K562 (cell line): Measurements from ENCODE around the gene L3MBTL3. TPM values are rescaled to one million over a fixed set of nuclear protein-coding genes. Genes with fewer than 3 reads are reported as not detected.

ENCODE experiments used
- NCOA2 ChIP-seq, 2 experiments: fragments of 450-650 bp; IDR thresholded peaks; 2 replicates each; pipeline ENCODE4 v1.6.1; 2018; ENCODE audit warnings: mild to moderate bottlenecking in 2 of 2, moderate library complexity in 1 of 2; ENCODE audit not compliant: partially characterized antibody in 2 of 2
- POLR2B ChIP-seq: fragments of 450-650 bp; IDR thresholded peaks from 2 replicates; pipeline ENCODE4 v1.6.1; 2018; ENCODE audit warnings: low read depth; ENCODE audit not compliant: partially characterized antibody
- SREBF2 ChIP-seq: sonication (generic); formaldehyde crosslinking; IDR thresholded peaks from 2 replicates; pipeline ENCODE4 v1.4.0; 2020; ENCODE audit warnings: mild to moderate bottlenecking, missing genetic modification reagents
- SRSF1 ChIP-seq: fragments of 200-400 bp; formaldehyde crosslinking; IDR thresholded peaks from 2 replicates; pipeline ENCODE4 v1.6.1; 2017; ENCODE audit warnings: mild to moderate bottlenecking, low read depth, low read length, moderate library complexity
- TARDBP ChIP-seq: fragments of 450-650 bp; IDR thresholded peaks from 2 replicates; pipeline ENCODE4 v1.6.1; 2016
- ZNF584 ChIP-seq: fragments of 200-800 bp; sonication (Bioruptor generic); IDR thresholded peaks from 2 replicates; pipeline ENCODE4 v1.6.1; 2016; ENCODE audit warnings: low read depth, mild to moderate bottlenecking, missing genetic modification characterization, missing compliant biosample characterization
- polyA plus RNA-seq, 8 experiments: library from polyadenylated mRNA; depleted of rRNA in 4 of 8; stranded (reverse) in 5 of 8; unstranded in 3 of 8; fragments of >200 nt; fragmentation: Nextera tagmentation in 2 of 8; fragmentation: Illumina TruSeq in 1 of 8; extraction: Ambion mirVana in 2 of 8; extraction: Trizol in 1 of 8; gene quantifications; 2 replicates each; pipeline versions ENCODE4 v1.2.1 to v1.2.3, GENCODE V29; 2011 to 2014; ENCODE audit warnings: inconsistent platforms in 1 of 8, missing spikeins in 1 of 8
- total RNA-seq, 7 experiments: library from RNA; depleted of rRNA in 6 of 7; stranded (reverse); fragments of >200 nt in 6 of 7; fragmentation: Illumina TruSeq in 2 of 7; extraction: Trizol in 2 of 7; gene quantifications; 2 replicates each; pipeline versions ENCODE4 v1.2.1 to v1.2.3, GENCODE V29; 2011 to 2021; ENCODE audit warnings: low replicate concordance in 1 of 7
- TF ChIP-seq, protein P1 (sequence below): sonication (generic); formaldehyde crosslinking; IDR thresholded peaks from 2 replicates; pipeline ENCODE4 v1.8.0; 2023; ENCODE audit warnings: missing genetic modification reagents, mild to moderate bottlenecking, borderline replicate concordance
- TF ChIP-seq, protein P2 (sequence below), 2 experiments: IDR thresholded peaks in 1 of 2; conservative IDR thresholded peaks in 1 of 2; 2 replicates each; pipeline ENCODE4 v1.6.1; 2016; ENCODE audit warnings: low read depth in 2 of 2, mild to moderate bottlenecking in 1 of 2, missing compliant biosample characterization in 1 of 2, missing genetic modification characterization in 1 of 2, moderate library complexity in 1 of 2
- TF ChIP-seq, protein P3 (sequence below), 3 experiments: IDR thresholded peaks in 2 of 3; conservative IDR thresholded peaks in 1 of 3; 2 replicates each; pipeline ENCODE4 v1.5.1; 2011 to 2012; ENCODE audit warnings: low read length in 3 of 3, mild to moderate bottlenecking in 3 of 3, control low read depth in 2 of 3, improper control_type of control experiment in 1 of 3, inconsistent platforms in 1 of 3, low read depth in 1 of 3, mixed read lengths in 1 of 3, moderate library complexity in 1 of 3; ENCODE audit not compliant: insufficient read depth in 2 of 3
- TF ChIP-seq, protein P4 (sequence below): fragments of 450-650 bp; formaldehyde crosslinking; conservative IDR thresholded peaks from 2 replicates; pipeline ENCODE4 v1.4.0; 2022; ENCODE audit warnings: mild to moderate bottlenecking, missing genetic modification characterization

L3MBTL3 gene
- total and polyA plus RNA-seq, 9 of the 15 experiments (the other 6 are each of a cell fraction or from before 2014, with no cell fraction given): 0.83 to 6.9 (median 5.4) TPM

DNA sequence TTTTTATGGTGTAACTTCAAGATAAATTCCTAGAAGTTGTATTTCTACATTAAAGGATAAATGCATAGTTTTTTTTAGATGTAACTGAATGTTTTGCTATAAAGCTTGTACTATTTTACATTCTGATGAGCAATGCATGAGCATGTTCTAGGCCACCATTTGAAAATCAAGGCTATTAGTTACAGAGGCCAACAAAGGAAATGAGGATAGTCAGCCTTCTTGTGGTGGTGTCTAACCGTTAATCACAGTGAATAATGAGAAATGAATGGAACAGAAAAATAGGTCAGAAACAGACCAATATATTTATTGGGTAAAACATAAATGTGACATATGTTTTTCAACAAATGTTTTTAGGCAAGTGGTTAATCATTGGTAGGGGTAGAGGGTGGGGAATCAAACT lies 37.6 kb upstream of the L3MBTL3 start (continued):
- TF ChIP-seq, protein P1, sequence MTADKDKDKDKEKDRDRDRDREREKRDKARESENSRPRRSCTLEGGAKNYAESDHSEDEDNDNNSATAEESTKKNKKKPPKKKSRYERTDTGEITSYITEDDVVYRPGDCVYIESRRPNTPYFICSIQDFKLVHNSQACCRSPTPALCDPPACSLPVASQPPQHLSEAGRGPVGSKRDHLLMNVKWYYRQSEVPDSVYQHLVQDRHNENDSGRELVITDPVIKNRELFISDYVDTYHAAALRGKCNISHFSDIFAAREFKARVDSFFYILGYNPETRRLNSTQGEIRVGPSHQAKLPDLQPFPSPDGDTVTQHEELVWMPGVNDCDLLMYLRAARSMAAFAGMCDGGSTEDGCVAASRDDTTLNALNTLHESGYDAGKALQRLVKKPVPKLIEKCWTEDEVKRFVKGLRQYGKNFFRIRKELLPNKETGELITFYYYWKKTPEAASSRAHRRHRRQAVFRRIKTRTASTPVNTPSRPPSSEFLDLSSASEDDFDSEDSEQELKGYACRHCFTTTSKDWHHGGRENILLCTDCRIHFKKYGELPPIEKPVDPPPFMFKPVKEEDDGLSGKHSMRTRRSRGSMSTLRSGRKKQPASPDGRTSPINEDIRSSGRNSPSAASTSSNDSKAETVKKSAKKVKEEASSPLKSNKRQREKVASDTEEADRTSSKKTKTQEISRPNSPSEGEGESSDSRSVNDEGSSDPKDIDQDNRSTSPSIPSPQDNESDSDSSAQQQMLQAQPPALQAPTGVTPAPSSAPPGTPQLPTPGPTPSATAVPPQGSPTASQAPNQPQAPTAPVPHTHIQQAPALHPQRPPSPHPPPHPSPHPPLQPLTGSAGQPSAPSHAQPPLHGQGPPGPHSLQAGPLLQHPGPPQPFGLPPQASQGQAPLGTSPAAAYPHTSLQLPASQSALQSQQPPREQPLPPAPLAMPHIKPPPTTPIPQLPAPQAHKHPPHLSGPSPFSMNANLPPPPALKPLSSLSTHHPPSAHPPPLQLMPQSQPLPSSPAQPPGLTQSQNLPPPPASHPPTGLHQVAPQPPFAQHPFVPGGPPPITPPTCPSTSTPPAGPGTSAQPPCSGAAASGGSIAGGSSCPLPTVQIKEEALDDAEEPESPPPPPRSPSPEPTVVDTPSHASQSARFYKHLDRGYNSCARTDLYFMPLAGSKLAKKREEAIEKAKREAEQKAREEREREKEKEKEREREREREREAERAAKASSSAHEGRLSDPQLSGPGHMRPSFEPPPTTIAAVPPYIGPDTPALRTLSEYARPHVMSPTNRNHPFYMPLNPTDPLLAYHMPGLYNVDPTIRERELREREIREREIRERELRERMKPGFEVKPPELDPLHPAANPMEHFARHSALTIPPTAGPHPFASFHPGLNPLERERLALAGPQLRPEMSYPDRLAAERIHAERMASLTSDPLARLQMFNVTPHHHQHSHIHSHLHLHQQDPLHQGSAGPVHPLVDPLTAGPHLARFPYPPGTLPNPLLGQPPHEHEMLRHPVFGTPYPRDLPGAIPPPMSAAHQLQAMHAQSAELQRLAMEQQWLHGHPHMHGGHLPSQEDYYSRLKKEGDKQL: no peak
- no peak for TF ChIP-seq NCOA2 (IDR thresholded peaks at IDR 0.05; ENCODE audit: partially characterized antibody in 2 of 2)
- no peak for TF ChIP-seq SRSF1
- TF ChIP-seq SREBF2 (CRISPR knock-in tag): no peak
- no peak for TF ChIP-seq TARDBP
- TF ChIP-seq, protein P2, sequence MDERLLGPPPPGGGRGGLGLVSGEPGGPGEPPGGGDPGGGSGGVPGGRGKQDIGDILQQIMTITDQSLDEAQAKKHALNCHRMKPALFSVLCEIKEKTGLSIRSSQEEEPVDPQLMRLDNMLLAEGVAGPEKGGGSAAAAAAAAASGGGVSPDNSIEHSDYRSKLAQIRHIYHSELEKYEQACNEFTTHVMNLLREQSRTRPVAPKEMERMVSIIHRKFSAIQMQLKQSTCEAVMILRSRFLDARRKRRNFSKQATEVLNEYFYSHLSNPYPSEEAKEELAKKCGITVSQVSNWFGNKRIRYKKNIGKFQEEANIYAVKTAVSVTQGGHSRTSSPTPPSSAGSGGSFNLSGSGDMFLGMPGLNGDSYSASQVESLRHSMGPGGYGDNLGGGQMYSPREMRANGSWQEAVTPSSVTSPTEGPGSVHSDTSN (CRISPR knock-in tag; IDR thresholded peaks at IDR 0.05; ENCODE audit: low read depth): no peak
- TF ChIP-seq, protein P2 (tag; conservative IDR thresholded peaks at IDR 0.05; ENCODE audit: low read depth): no peak
- TF ChIP-seq, protein P3, sequence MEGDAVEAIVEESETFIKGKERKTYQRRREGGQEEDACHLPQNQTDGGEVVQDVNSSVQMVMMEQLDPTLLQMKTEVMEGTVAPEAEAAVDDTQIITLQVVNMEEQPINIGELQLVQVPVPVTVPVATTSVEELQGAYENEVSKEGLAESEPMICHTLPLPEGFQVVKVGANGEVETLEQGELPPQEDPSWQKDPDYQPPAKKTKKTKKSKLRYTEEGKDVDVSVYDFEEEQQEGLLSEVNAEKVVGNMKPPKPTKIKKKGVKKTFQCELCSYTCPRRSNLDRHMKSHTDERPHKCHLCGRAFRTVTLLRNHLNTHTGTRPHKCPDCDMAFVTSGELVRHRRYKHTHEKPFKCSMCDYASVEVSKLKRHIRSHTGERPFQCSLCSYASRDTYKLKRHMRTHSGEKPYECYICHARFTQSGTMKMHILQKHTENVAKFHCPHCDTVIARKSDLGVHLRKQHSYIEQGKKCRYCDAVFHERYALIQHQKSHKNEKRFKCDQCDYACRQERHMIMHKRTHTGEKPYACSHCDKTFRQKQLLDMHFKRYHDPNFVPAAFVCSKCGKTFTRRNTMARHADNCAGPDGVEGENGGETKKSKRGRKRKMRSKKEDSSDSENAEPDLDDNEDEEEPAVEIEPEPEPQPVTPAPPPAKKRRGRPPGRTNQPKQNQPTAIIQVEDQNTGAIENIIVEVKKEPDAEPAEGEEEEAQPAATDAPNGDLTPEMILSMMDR (IDR thresholded peaks at IDR 0.05 in 2 of 3, conservative IDR thresholded peaks at IDR 0.05 in 1 of 3; ENCODE audit: insufficient read depth in 2 of 3, low read depth in 1 of 3, low read length in 3 of 3): no peak
- TF ChIP-seq ZNF584 (CRISPR knock-in tag): no peak
- TF ChIP-seq, protein P4, sequence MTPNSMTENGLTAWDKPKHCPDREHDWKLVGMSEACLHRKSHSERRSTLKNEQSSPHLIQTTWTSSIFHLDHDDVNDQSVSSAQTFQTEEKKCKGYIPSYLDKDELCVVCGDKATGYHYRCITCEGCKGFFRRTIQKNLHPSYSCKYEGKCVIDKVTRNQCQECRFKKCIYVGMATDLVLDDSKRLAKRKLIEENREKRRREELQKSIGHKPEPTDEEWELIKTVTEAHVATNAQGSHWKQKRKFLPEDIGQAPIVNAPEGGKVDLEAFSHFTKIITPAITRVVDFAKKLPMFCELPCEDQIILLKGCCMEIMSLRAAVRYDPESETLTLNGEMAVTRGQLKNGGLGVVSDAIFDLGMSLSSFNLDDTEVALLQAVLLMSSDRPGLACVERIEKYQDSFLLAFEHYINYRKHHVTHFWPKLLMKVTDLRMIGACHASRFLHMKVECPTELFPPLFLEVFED (CRISPR knock-in tag): no peak
- no peak for TF ChIP-seq POLR2B
- TF ChIP-seq, all 486 proteins: peak for 0
